Loucy (cell line): ENCODE results near the gene VSX1.

ENCODE experiments used
- EZH2phosphoT487 ChIP-seq: fragments of 200-600 bp; IDR thresholded peaks from 2 replicates; pipeline ENCODE4 v1.6.1; 2018; ENCODE audit warnings: antibody characterized with exemption, mild to moderate bottlenecking, moderate library complexity, borderline replicate concordance
- TF ChIP-seq, protein P1 (sequence below): fragments of 200-600 bp; sonication (generic); conservative IDR thresholded peaks from 2 replicates; pipeline ENCODE4 v1.5.1; 2014; ENCODE audit warnings: mild to moderate bottlenecking, antibody characterized with exemption, low read length

DNA sequence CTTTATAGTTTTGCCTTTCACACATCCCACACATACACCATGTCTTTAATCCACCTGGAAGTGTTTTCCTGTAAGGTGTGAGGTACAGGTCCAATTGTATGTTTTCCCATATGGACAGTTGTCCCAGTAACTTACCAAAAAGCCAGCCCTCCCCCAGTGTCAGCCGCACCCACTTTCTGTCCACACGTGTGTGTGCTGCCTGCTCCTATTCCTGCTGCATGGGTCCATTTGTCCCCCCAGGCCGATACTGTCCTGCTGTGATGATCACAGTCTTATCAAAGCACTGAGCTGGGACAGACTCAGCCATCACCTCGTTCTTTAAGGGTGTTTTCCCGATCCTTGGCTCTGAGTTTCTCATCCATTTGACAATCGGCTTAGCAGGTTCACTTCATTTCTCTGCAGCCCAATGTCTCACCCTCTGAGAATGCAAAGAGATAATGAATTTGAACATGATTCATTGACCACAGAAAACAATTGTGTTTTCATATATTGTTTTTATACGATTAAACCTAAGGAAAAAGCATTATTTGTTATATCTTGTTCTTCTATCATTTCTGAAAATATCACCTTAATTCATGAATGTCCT is 9.6 kb downstream of the VSX1 start:
- TF ChIP-seq, protein P1, sequence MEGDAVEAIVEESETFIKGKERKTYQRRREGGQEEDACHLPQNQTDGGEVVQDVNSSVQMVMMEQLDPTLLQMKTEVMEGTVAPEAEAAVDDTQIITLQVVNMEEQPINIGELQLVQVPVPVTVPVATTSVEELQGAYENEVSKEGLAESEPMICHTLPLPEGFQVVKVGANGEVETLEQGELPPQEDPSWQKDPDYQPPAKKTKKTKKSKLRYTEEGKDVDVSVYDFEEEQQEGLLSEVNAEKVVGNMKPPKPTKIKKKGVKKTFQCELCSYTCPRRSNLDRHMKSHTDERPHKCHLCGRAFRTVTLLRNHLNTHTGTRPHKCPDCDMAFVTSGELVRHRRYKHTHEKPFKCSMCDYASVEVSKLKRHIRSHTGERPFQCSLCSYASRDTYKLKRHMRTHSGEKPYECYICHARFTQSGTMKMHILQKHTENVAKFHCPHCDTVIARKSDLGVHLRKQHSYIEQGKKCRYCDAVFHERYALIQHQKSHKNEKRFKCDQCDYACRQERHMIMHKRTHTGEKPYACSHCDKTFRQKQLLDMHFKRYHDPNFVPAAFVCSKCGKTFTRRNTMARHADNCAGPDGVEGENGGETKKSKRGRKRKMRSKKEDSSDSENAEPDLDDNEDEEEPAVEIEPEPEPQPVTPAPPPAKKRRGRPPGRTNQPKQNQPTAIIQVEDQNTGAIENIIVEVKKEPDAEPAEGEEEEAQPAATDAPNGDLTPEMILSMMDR: no peak
- TF ChIP-seq EZH2phosphoT487: no peak
